ENCODE measurements around the gene CREB3L2.
A peak's percentile ranks its signal among the peaks of the same experiment; 100 is the strongest.

CREB3L2 gene

DNA sequence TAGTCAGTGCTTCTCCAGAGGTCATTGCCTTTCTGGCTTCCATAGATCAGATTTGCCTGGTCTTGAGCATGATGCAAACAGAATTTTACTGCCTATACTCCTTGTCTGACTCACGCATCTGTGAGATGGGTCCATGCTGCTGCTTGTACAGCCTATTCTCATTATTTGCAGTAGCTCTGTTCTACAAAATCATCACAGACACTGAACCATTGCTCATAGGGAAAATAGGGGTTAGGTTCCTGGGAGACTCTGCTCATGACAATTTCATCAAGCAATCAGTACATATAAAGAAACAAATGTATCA, 7.4 kb upstream of the CREB3L2 start:
- DNase-seq: no peak

- peak; percentile 90 for DNase-seq
Measured at GRCh38 chr7:138008588-138009349, 6.9 kb upstream of the CREB3L2 start.

DNA sequence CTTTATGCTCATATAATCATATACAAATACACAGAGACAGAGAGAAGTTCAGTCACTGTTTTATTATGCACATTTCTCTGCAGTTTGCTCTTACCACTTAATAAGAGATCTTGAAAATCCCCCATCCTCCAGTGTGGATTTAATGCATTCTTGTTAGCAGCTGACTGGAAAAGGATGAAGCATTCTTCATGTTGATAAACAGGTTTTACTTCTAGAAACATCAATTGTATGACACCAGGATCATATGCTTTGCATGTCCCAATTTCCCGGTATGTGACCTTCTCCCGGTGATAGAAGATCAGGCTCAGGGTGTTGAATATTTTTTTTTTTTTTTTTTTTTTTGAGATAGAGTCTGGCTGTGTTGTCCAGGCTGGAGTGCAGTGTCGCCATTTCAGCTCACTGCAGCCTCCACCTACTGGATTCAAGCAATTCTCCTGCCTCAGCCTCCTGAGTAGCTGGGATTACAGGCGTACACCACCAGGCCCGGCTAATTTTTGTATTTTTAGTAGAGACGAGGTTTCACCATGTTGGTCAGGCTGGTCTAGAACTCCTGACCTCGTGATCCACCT, 6.2 kb upstream of the CREB3L2 start:
- DNase-seq: no peak

- DNase-seq: no peak
Measured at GRCh38 chr7:138006106-138006505, 4.2 kb upstream of the CREB3L2 start.

DNA sequence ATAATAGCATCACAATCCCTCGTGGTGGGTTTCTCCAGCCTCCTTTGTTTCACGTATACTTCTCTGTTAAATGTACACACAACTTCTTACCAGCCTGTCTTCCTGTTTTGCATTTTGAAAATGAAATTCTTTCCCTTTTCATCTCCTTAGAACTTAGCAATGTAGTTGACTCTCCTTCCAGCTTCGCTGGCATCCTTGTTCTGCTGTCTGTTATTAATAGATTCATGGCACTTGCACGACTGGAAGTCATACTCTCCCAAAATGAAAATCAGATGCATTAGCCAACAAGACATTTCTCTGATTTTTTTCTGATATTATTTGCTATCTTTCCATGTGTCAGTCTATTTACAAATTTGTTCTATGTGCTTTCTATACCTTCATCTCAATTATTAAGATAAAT, 3.0 kb upstream of the CREB3L2 start:
- DNase-seq: no peak

- no peak for DNase-seq
Measured at GRCh38 chr7:138004046-138004445, 2.2 kb upstream of the CREB3L2 start.

- DNase-seq: no peak
Measured at GRCh38 chr7:138002828-138003189, 923 bp upstream of the CREB3L2 start.

DNA sequence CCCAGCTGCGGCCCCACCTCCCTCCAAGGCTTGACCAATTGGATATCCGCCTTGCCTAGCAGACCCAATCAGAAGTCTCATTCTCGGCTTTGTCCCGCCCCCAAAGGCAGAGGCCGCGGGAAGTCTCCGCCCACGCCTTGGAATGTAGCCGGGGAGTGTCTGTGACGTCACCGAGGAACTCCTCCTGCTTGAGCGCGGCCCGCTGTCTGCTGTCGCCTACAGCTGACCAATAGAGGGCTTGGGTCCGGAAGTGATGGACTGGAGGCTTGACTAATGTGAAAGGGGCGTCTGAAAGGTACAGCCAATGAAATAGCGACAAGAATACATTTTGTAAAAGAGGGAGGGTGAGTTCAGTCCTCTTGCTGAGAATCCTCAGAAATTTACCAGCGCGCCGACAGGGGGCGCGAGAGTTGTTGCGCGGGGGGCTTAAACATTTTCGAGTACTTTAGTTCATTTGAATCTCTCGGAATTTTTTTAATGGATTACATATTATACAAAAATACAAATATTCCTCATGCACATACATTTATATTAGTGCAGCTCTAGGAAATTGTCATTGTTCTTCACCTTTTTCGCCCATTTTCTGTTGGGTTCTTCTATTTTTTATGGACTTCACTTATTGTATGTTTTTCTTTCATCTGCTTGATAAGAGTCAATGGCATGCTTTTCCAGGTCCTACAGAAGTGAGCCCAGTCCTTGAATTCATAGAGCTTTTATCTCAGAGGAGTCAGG, 376 bp upstream of the CREB3L2 start:
- DNase-seq: peak; percentile 100

DNA sequence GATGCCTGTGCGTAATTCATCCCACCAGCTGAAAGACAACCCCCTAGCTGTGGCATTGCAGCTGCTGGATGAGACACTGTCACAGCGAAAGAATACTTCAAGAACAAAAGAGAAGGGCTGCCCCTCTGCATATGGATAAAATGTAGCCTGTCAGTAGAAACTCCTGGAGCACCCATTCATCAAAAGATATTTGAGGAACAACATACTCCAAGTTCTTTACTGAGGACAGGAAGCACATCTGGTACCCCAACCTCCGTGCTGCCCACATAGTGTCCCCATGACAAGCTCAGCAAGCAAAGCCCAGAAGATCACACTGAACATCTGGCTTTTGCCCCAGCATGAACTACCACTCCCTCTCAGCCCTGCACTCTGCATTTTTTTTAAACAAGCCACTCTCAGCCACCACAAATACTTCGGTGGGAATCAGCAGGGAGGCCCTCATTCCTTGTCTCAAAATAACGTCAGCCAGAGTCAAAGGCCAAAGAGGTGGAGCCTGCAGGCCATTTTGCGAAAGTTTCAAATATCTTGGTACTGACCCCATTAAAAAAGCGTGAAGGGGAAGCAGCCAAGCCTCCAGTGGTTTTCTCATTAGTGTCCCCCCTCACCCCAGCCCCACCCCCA, 1.7 kb downstream of the CREB3L2 start:
- peak; percentile 91 for DNase-seq

- DNase-seq: no peak
Measured at GRCh38 chr7:137999496-138000080, 2.3 kb downstream of the CREB3L2 start.

GRCh38 chr7:137998250-137998649, 3.6 kb downstream of the CREB3L2 start:
- DNase-seq: no peak

DNA sequence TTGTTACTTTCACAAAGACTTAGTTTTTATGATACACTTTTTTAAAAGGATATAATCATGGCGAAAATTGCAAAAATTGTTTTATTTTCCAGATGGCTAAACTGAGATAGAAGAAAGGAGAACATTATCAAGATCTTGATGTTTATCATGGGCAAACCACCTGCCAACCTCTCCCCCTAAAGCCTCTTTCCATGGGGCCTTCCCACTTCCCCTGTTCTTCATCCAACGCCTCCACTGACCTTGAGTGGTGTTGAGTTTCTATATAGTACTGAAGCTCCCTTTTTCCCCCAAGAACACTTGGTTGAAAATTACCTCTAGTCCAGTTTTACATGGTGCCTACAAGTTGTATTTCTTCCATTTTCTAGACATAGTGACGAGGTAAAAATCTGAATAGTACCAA, 5.0 kb downstream of the CREB3L2 start:
- no peak for DNase-seq

DNA sequence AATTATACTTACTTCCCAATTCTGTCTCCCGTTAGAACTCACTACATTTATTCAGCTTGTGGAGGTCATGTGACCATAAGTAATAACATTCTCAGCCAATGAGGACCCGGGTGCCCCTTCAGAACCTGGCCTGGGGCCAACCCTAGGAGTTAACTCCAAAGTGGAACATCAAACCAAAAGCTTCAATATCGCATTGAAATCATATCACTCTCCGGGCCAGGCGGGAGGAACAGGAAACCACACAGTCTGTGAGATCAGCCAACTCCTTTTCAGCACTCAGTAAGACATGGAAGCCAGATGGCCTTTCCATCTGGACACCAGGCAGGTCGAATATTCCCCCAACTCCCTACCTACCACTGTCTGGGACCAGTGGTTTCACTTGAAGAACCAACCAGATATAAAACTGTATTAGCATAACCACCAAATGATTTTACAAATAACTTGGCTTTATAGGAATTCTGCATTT, 5.5 kb downstream of the CREB3L2 start:
- DNase-seq: no peak

DNA sequence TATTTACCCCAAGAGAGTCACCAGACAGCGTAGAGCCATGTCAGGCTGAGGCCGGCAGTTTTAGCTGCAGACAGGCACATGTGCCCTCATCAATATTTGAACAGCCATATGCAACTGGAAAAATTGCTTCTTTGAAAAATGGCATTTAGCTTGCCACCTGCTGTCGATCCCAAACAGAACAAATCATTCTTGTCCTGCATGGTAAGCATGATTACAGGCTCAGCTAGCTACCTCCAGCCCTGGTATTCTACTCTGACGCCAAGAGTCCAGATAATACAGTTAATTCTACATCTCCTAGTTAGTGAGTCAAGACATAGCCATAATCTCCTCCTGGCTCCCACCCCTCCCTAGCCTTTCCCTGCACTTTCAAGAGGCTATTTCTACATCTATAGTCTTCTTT, 7.7 kb downstream of the CREB3L2 start:
- DNase-seq: peak; percentile 73

DNA sequence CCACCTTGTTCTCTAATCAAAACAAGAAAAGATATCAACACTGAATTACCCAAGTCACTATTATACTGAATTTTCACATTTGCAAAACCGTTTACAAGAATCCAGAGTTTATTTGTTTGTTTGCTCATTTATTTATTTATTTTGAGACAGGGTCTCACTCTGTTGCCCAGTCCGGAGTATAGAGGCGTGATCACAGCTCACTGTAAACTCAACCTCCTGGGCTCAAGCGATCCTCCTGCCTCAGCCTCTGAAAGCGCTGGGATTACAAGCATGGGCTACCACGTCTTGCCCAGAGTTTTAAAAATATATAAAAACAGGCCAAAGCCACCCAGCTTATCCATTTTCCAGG, 8.5 kb downstream of the CREB3L2 start:
- DNase-seq: no peak

GRCh38 chr7:137992550-137993394, 9.1 kb downstream of the CREB3L2 start:
- peak; percentile 57 for DNase-seq

DNA sequence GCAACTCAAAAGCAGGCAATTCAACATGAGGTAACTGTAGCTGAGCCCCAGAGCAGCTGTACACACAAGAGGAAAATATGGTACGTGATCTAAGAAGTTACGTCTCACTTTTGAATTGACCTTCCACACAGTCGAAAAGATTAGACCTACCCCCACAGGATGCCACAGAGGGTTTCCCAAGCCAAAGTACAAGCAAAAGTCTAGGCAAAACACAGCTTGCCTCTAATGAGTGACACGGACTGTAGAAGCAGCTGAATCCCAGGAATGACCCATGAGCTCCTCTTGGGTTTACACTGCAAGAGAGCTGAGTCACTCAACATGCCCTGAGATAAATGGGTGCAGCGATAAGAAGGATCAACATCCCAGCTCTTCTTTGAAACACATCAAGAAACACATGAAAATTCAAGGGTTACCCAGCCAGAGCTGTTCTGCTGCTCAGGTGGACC, 9.8 kb downstream of the CREB3L2 start:
- no peak for DNase-seq

- DNase-seq: peak; percentile 48
Measured at GRCh38 chr7:137990251-137990941, 11.5 kb downstream of the CREB3L2 start.

DNA sequence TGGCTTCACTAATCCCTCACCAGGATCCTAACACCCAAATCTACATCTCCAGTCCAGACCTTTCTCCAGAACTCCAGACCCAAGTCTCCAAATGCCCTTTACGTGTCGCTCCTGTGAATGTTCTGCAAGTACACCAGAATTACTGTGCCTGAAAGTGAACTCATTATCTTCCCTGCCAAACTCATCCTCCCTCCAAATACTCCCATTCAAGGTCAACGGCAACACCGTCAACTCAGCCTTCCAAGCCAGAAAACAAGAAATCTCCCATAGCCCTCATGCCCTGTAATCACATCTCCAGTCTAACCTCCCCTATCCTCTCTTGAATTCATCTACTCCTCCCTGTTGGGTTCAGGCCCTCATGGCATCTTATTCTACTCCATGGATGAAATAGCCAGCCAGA, 12.3 kb downstream of the CREB3L2 start:
- no peak for DNase-seq

DNA sequence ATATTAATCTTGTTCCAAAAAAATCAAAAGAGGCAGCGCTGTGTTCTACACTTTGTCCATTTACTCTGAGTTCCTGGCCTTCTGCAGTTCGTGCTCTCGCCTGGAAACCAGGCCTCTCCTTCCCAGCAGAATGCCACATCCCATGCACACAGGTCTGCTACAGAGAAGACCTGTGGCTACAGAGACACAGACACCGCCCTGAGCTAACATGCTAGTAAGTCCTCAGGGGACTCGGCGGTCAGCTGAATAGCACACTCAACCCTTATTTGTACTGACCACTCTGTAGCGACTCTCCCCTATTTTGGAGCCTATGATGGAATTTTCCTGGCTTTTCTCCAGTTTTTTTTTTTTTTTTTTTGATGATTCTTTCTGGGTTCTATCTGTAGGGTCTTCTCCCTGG, 12.8 kb downstream of the CREB3L2 start:
- DNase-seq: no peak

- DNase-seq: no peak
Measured at GRCh38 chr7:137987968-137988367, 13.9 kb downstream of the CREB3L2 start.

GRCh38 chr7:137987563-137987962, 14.3 kb downstream of the CREB3L2 start:
- no peak for DNase-seq
